H9 (cell line): ENCODE measurements around the gene BCAS2. TPM values are rescaled to one million over a fixed set of nuclear protein-coding genes. Genes with fewer than 3 reads are reported as not detected.

Experiments
- DNase-seq: peaks from one replicate; pipeline ENCODE4 v3.0.0-alpha.2; 2017
- H2AFZ ChIP-seq: one replicate; pipeline ENCODE4 v1.6.1; 2013; ENCODE audit warnings: mild to moderate bottlenecking, low read length, control low read depth, moderate library complexity
- H2AK5ac ChIP-seq: 2 replicates; pipeline ENCODE4 v1.6.1; 2013; ENCODE audit warnings: low read length, control low read depth, mixed read lengths; ENCODE audit not compliant: insufficient read length
- H2BK120ac ChIP-seq: one replicate; pipeline ENCODE4 v1.6.1; 2013; ENCODE audit warnings: low read depth, mild to moderate bottlenecking, low read length, control low read depth, inconsistent platforms; ENCODE audit not compliant: poor library complexity, severe bottlenecking
- H2BK12ac ChIP-seq: 2 replicates; pipeline ENCODE4 v1.6.1; 2013; ENCODE audit warnings: low read length, control low read depth, mixed read lengths, low read depth; ENCODE audit not compliant: insufficient read length
- H2BK15ac ChIP-seq: 2 replicates; pipeline ENCODE4 v1.6.1; 2013; ENCODE audit warnings: low read depth, low read length, control low read depth
- H2BK20ac ChIP-seq: one replicate; pipeline ENCODE4 v1.6.1; 2013; ENCODE audit warnings: low read depth, mild to moderate bottlenecking, low read length, control low read depth, inconsistent platforms; ENCODE audit not compliant: poor library complexity, severe bottlenecking
- H2BK5ac ChIP-seq: 2 replicates; pipeline ENCODE4 v1.6.1; 2013; ENCODE audit warnings: low read length, control low read depth, mixed read lengths; ENCODE audit not compliant: insufficient read length
- H3K14ac ChIP-seq: 2 replicates; pipeline ENCODE4 v1.6.1; 2013; ENCODE audit warnings: low read length, control low read depth; ENCODE audit not compliant: insufficient read depth
- H3K18ac ChIP-seq: 2 replicates; pipeline ENCODE4 v1.6.1; 2013; ENCODE audit warnings: low read depth, mild to moderate bottlenecking, mixed read lengths, low read length, control low read depth; ENCODE audit not compliant: insufficient read length
- H3K23ac ChIP-seq: 2 replicates; pipeline ENCODE4 v1.6.1; 2013; ENCODE audit warnings: low read length, control low read depth, mixed read lengths, low read depth; ENCODE audit not compliant: insufficient read length
- H3K23me2 ChIP-seq: 2 replicates; pipeline ENCODE4 v1.6.1; 2013; ENCODE audit warnings: low read depth, mild to moderate bottlenecking, mixed read lengths, low read length, control low read depth; ENCODE audit not compliant: insufficient read length, poor library complexity, severe bottlenecking
- H3K27ac ChIP-seq: 2 replicates; pipeline ENCODE4 v1.5.1; 2013; ENCODE audit warnings: low read length, control low read depth, mixed read lengths, low read depth; ENCODE audit not compliant: insufficient read length
- H3K27me3 ChIP-seq: 2 replicates; pipeline ENCODE4 v1.6.1; 2013; ENCODE audit warnings: low read length, control low read depth, inconsistent platforms; ENCODE audit not compliant: insufficient read depth
- H3K4ac ChIP-seq: 2 replicates; pipeline ENCODE4 v1.6.1; 2013; ENCODE audit warnings: low read depth, mild to moderate bottlenecking, control low read depth, inconsistent platforms, low read length, moderate library complexity
- H3K4me1 ChIP-seq: 2 replicates; pipeline ENCODE4 v1.6.1; 2013; ENCODE audit warnings: low read length, control low read depth, inconsistent platforms; ENCODE audit not compliant: insufficient read depth
- H3K4me2 ChIP-seq: 2 replicates; pipeline ENCODE4 v1.6.1; 2013; ENCODE audit warnings: low read length, control low read depth, mixed read lengths; ENCODE audit not compliant: insufficient read length, insufficient read depth
- H3K56ac ChIP-seq: 2 replicates; pipeline ENCODE4 v1.6.1; 2013; ENCODE audit warnings: low read depth, mild to moderate bottlenecking, mixed read lengths, low read length, control low read depth; ENCODE audit not compliant: insufficient read length
- H3K79me1 ChIP-seq: 2 replicates; pipeline ENCODE4 v1.6.1; 2013; ENCODE audit warnings: low read depth, mild to moderate bottlenecking, moderate library complexity, low read length, control low read depth, inconsistent platforms; ENCODE audit not compliant: insufficient read depth, poor library complexity, severe bottlenecking
- H3K79me2 ChIP-seq: 2 replicates; pipeline ENCODE4 v1.6.1; 2013; ENCODE audit warnings: low read length, control low read depth, inconsistent platforms; ENCODE audit not compliant: insufficient read depth
- H3K9ac ChIP-seq: 2 replicates; pipeline ENCODE4 v1.6.1; 2013; ENCODE audit warnings: low read length, control low read depth, mixed read lengths; ENCODE audit not compliant: insufficient read length; ENCODE audit errors: extremely low read depth
- H3K9me3 ChIP-seq: one replicate; pipeline ENCODE4 v1.6.1; 2013; ENCODE audit warnings: low read depth, low read length, inconsistent platforms; ENCODE audit not compliant: control insufficient read depth
- H3T11ph ChIP-seq: one replicate; pipeline ENCODE4 v1.6.1; 2013; ENCODE audit warnings: mild to moderate bottlenecking, low read length, control low read depth, inconsistent platforms
- H4K20me1 ChIP-seq: one replicate; pipeline ENCODE4 v1.6.1; 2013; ENCODE audit not compliant: control insufficient read depth, insufficient read length, insufficient read depth
- H4K5ac ChIP-seq: 2 replicates; pipeline ENCODE4 v1.6.1; 2013; ENCODE audit warnings: low read depth, mild to moderate bottlenecking, mixed read lengths, low read length, control low read depth; ENCODE audit not compliant: insufficient read length
- H4K8ac ChIP-seq: replicated peaks from 2 replicates; pipeline ENCODE4 v1.6.1; 2013; ENCODE audit warnings: low read length, control low read depth, mixed read lengths, low read depth; ENCODE audit not compliant: insufficient read length
- H4K91ac ChIP-seq: 2 replicates; pipeline ENCODE4 v1.6.1; 2013; ENCODE audit warnings: low read depth, mild to moderate bottlenecking, moderate library complexity, mixed read lengths, low read length, control low read depth; ENCODE audit not compliant: insufficient read length
- H3K27ac Mint-ChIP-seq, 3 experiments: 2 replicates in 2 of 3; 3 replicates in 1 of 3; pipeline ENCODE4 v1.8.0; 2020 to 2021; ENCODE audit warnings: mixed read lengths in 3 of 3, mild to moderate bottlenecking in 1 of 3, moderate library complexity in 1 of 3
- H3K27me3 Mint-ChIP-seq: 2 replicates; pipeline ENCODE4 v1.8.0; 2021; ENCODE audit warnings: low read depth, mild to moderate bottlenecking, moderate library complexity, mixed read lengths
- H3K36me3 Mint-ChIP-seq, 3 experiments: 2 replicates in 2 of 3; 3 replicates in 1 of 3; pipeline ENCODE4 v1.8.0; 2020 to 2021; ENCODE audit warnings: low read depth in 3 of 3, mixed read lengths in 3 of 3; ENCODE audit not compliant: insufficient read depth in 1 of 3
- H3K4me1 Mint-ChIP-seq, 2 experiments: 2 replicates each; pipeline ENCODE4 v1.8.0; 2020; ENCODE audit warnings: mixed read lengths in 2 of 2
- H3K4me3 Mint-ChIP-seq, 2 experiments: 2 replicates in 1 of 2; 3 replicates in 1 of 2; pipeline ENCODE4 v1.8.0; 2020 to 2021; ENCODE audit warnings: mild to moderate bottlenecking in 2 of 2, mixed read lengths in 2 of 2, moderate library complexity in 1 of 2
- H3K9me3 Mint-ChIP-seq, 2 experiments: 2 replicates in 1 of 2; 3 replicates in 1 of 2; pipeline ENCODE4 v1.8.0; 2020; ENCODE audit warnings: mild to moderate bottlenecking in 2 of 2, mixed read lengths in 2 of 2, moderate library complexity in 1 of 2
- WGBS: extraction: QIAGEN DNeasy Blood & Tissue Kit; methylation state at CpG from one replicate; pipeline ENCODE4 v1.1.7; 2013; ENCODE audit warnings: missing lambda C conversion rate, low lambda C conversion rate, mixed read lengths; ENCODE audit not compliant: insufficient read length; ENCODE audit errors: extremely low coverage; 5-methylcytosine and 5-hydroxymethylcytosine counted together
- total RNA-seq: library from RNA; stranded (reverse); gene quantifications from 2 replicates; pipeline ENCODE4 v1.2.1, GENCODE V29; 2021
- TF ChIP-seq, protein P1 (sequence below): fragments of 200-600 bp; sonication (generic); conservative IDR thresholded peaks from 3 replicates; pipeline ENCODE4 v1.8.0; 2021; ENCODE audit warnings: antibody characterized with exemption, mild to moderate bottlenecking

Gene BCAS2
- total RNA-seq, 1 experiment from 2014 or later, result 72.1 TPM

DNA sequence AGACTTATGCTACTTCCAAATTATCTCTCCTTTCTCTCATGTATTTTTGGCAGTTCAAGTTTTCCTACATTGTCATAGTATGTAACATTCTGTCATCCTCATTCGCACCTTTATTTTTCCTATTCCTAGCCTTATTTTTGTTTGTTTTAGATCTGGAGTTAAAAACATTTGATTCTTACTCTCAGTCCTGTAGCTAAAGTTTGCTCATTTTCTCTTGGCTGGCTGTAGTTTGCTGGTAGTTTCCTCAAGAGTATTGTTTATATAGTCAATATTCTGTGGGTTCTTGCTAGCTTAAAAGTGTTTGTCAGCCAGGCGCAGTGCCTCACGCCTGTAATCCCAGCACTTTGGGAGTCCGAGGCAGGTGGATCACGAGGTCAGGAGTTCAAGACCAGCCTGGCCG, 40.6 kb downstream of the BCAS2 start:
- Histone ChIP-seq H3K9ac (no peak overlapping the region), H3K56ac (no peak overlapping the region), H4K91ac (no peak overlapping the region), H3K4me1 (no peaks in the 10 kb centered on the region), H3K27me3 (no peaks in the 10 kb centered on the region), H3K4me2 (no peak overlapping the region), H3K27ac (no peak overlapping the region), H2AFZ (no peak overlapping the region), H3K4ac (no peak overlapping the region), H3K14ac (no peak overlapping the region), H3T11ph (no peak overlapping the region), H3K9me3 (no peaks in the 10 kb centered on the region), H3K23me2 (no peaks in the 10 kb centered on the region), H2BK15ac (no peak overlapping the region), H3K79me2 (no peaks in the 10 kb centered on the region), H3K79me1 (no peaks in the 10 kb centered on the region), H3K18ac (no peak overlapping the region), H4K20me1 (no peaks in the 10 kb centered on the region), H3K23ac (no peak overlapping the region), H4K5ac (no peak overlapping the region), H4K8ac (no peak overlapping the region), H2BK20ac (no peak overlapping the region), H2BK120ac (no peak overlapping the region), H2BK12ac (no peak overlapping the region), H2BK5ac (no peak overlapping the region), H2AK5ac (no peak overlapping the region)
- no peaks in the 10 kb centered on the region for H3K4me1 Mint-ChIP-seq
- TF ChIP-seq, protein P1, sequence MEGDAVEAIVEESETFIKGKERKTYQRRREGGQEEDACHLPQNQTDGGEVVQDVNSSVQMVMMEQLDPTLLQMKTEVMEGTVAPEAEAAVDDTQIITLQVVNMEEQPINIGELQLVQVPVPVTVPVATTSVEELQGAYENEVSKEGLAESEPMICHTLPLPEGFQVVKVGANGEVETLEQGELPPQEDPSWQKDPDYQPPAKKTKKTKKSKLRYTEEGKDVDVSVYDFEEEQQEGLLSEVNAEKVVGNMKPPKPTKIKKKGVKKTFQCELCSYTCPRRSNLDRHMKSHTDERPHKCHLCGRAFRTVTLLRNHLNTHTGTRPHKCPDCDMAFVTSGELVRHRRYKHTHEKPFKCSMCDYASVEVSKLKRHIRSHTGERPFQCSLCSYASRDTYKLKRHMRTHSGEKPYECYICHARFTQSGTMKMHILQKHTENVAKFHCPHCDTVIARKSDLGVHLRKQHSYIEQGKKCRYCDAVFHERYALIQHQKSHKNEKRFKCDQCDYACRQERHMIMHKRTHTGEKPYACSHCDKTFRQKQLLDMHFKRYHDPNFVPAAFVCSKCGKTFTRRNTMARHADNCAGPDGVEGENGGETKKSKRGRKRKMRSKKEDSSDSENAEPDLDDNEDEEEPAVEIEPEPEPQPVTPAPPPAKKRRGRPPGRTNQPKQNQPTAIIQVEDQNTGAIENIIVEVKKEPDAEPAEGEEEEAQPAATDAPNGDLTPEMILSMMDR, result no peak
- DNase-seq, result no peak
- H3K9me3 Mint-ChIP-seq, result no peaks in the 10 kb centered on the region
- peaks cover 5% of the 10 kb centered on the region; the same call in 1 of the 2 replicates for H3K27me3 Mint-ChIP-seq
- H3K27ac Mint-ChIP-seq, result no peak overlapping the region
- no CpG with 5 or more reads among the region's 6 CpGs for WGBS
- H3K36me3 Mint-ChIP-seq, result no peaks in the 10 kb centered on the region; a peak in 1 of 7 replicates
- no peak overlapping the region for H3K4me3 Mint-ChIP-seq
